ENCODE results near the gene COBLL1.

The COBLL1 gene

DNA sequence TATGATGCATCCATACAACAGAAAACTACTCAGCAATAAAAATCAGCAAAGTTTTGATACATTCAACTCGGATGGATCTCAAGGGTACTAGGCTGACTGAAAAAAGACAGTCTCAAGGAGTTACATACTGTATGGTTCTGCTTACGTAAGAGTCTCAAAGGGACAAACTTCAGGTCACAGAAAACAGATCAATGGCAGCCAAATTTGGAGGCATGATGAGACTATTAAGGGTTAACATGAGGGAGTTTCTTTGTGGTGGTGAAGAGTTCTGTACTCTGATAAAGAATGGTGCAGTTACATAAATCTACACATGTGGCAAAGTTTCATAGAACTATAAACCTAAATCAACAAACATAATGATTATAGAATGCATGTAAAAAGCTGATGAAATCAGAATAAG lies 81.4 kb downstream of the COBLL1 start:
- no peaks in the 10 kb centered on the region for H3K9me3 ChIP-seq
- H3K27ac ChIP-seq: no peak overlapping the region
- no peaks in the 10 kb centered on the region for H3K27me3 ChIP-seq
- no peaks in the 10 kb centered on the region for H4K20me1 ChIP-seq
- H3K4me3 ChIP-seq: no peak overlapping the region
- no peak overlapping the region for H3K9ac ChIP-seq
- no peaks in the 10 kb centered on the region for H3K36me3 ChIP-seq
- H3K4me2 ChIP-seq: no peak overlapping the region
- H3K4me1 ChIP-seq: no peaks in the 10 kb centered on the region
- no peak for TF ChIP-seq Cebpa-rat (IDR thresholded peaks at IDR 0.05)

DNA sequence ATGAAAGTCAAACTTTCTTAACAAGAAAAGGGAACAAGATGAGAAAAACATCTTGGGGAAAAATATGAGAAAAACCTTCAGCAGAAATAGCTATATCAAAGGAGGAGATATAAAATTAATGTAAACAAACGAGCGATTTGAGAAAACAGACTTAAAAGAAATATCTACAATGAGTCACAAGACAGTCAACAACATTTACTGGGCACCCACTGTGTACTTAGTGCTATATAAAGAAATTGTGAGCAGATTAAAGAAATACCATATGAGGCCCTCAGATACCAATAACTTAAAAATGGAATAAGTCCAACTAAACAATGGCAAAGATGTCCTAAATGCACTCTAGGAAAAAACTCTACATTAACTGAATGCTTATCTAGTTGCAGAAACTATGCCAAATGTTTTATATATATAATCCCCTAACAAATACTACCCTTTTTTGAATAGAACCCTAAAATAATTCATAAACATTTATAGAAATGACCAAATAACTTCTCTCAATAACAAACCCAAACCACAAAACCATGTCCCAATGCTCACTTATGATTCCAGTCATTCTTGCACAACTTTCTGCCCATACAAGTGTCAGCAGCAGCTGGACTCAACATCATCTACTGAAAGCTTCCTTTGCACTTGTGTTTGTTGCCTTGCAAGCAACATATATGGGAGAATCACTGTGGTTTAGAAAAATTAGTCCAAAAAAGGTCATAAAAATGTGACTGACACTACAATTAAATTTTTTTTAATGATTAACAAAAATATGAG lies 83.5 kb downstream of the COBLL1 start:
- H4K20me1 ChIP-seq: no peaks in the 10 kb centered on the region
- no peak overlapping the region for H3K27ac ChIP-seq
- H3K9ac ChIP-seq: no peak overlapping the region
- no peak for TF ChIP-seq Cebpa-rat (IDR thresholded peaks at IDR 0.05)
- no peak overlapping the region for H3K4me2 ChIP-seq
- H3K9me3 ChIP-seq: no peaks in the 10 kb centered on the region
- no peaks in the 10 kb centered on the region for H3K4me1 ChIP-seq
- H3K36me3 ChIP-seq: no peaks in the 10 kb centered on the region
- H3K4me3 ChIP-seq: no peak overlapping the region
- H3K27me3 ChIP-seq: no peaks in the 10 kb centered on the region

DNA sequence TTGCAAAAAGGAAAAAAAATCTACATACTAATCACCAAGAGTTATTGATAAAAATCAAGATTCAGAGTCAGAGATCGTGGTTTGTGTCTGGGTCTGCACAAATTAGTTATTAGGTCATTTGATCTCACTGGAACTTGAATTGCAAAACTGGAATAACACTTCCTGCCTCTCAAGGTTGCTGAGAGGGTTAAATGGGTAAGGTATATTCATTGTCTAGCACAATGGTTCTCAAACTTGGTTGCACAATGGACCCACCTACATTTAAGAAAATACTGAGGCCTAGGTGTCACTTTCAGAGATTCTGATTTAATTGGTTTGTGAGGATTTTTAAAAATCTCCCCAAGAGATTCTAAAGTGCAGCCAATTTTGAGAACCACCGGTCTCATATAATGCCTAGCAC lies 84.8 kb downstream of the COBLL1 start:
- H3K4me1 ChIP-seq: no peaks in the 10 kb centered on the region
- H4K20me1 ChIP-seq: no peaks in the 10 kb centered on the region
- no peaks in the 10 kb centered on the region for H3K27me3 ChIP-seq
- H3K9ac ChIP-seq: no peak overlapping the region
- no peak for TF ChIP-seq Cebpa-rat (IDR thresholded peaks at IDR 0.05)
- H3K27ac ChIP-seq: no peak overlapping the region
- no peak overlapping the region for H3K4me3 ChIP-seq
- no peaks in the 10 kb centered on the region for H3K9me3 ChIP-seq
- H3K4me2 ChIP-seq: no peak overlapping the region
- no peaks in the 10 kb centered on the region for H3K36me3 ChIP-seq

DNA sequence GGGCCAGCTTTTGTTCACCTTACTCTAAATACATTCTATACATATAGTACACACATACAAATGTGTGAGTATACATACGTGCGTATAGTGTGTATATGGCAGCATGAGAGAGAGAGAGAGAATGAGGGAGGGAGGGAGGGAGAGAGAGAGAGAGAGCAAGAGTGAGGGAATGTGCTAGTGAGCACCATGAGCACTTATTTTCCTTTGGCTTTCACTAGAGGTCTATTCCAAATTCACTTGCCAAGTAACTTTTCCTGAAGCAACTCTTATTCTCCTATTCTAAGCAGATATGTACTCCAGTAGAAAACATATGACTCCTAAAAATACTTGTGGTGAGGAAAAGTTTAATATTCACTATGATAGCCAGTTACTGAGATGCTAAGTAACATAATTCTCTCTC lies 85.7 kb downstream of the COBLL1 start:
- Histone ChIP-seq H4K20me1 (no peaks in the 10 kb centered on the region), H3K4me3 (no peak overlapping the region), H3K4me2 (no peak overlapping the region), H3K27ac (no peak overlapping the region), H3K36me3 (no peaks in the 10 kb centered on the region), H3K9me3 (no peaks in the 10 kb centered on the region), H3K9ac (no peak overlapping the region), H3K27me3 (no peaks in the 10 kb centered on the region), H3K4me1 (no peaks in the 10 kb centered on the region)
- no peak for TF ChIP-seq Cebpa-rat (IDR thresholded peaks at IDR 0.05)

DNA sequence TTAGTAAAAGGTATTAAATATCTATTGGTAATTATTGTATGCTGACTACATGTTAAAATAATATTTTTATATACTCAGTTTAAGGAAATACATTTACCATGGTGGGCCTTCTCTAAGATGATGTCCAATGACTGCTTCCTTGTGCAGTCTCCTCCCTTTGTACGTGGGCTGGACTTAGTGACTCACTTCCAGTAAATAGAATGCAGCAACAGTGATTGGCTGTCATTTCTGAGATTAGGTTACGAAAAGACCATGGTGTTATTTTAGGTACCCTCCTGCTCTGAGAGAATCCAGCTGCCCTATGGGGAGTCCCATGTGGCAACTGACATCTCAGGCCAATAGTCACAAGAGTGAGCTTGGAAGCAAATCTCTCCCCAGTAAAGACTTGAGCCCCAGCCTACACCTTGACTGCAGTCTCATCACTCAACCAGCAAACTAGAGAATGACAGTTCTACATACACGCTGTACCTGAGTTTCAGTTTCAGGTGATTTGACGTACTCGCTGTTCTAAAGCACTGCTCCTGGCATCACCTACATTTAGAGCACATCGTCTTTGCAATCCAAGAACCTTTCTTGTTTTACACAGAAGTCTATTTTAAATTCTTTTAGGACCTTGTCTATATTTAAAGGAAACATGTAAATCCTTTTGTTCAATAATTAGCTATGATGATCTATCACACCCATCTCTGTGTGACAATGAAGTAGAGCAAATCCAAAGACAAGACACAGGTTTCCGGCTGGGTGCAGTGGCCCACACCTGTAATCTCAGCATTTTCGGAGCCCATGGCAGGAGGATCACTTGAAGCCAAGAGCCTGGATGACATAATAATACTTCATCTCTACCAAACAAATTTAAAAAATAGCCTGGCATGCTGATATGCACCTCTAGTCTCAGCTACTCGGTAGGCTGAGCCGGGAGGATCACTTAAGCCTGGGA lies 87.2 kb downstream of the COBLL1 start:
- Histone ChIP-seq H3K4me3 (no peak overlapping the region), H3K4me2 (no peak overlapping the region), H3K4me1 (no peaks in the 10 kb centered on the region), H4K20me1 (no peaks in the 10 kb centered on the region), H3K36me3 (no peaks in the 10 kb centered on the region), H3K27me3 (no peaks in the 10 kb centered on the region), H3K27ac (no peak overlapping the region), H3K9me3 (no peaks in the 10 kb centered on the region), H3K9ac (no peak overlapping the region)
- TF ChIP-seq Cebpa-rat (IDR thresholded peaks at IDR 0.05): no peak

DNA sequence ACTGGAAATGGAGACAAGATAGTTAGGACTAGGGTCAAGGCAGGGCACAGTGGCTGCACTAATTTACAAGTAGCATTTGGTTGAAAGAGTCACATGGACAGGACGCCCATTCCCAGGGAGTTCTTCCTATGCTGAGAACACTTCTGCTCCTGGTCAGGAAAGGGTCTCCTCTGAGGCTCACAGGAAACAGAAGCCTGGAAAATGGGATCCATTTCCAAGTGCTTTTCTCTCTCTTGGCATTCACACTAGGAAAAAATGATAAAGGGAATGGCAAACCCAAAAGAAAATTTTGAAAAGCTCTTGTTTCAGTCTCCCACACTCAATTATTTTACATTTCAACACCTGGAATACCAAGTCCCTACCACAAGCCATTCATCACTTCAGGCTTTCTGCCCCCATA lies 88.7 kb downstream of the COBLL1 start:
- TF ChIP-seq Cebpa-rat (IDR thresholded peaks at IDR 0.05): no peak

DNA sequence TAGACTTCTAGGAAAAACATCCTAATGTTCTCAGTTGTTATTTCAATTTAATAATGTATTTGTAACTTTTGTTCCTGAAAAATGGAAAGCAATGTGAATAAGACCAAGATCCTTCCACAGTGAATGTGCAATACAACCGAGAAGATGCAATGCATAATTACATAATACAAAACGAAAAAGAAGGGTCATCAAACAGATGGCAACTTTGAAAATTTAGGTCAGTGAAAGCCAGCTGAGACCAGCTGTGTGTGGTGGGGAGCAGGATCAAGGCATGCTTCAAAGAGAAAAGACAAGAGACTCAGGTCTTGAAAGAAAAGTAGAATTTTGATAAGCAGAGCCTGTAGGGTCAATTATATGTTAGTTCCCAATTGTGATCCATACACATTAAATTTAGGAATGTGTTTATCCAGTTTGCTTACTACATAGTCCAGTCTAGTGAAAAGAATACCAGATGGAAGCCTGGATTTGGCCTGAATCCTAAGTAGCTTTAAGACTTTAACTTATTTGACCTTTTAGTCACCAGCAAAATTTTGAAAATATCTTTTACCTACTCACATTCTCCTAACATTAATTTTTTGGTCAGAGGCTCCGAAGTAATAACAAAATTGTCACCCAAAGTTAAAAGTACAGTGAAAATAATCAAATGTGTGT lies 93.7 kb downstream of the COBLL1 start:
- no peak overlapping the region for H3K9ac ChIP-seq
- H3K4me1 ChIP-seq: no peaks in the 10 kb centered on the region
- no peaks in the 10 kb centered on the region for H3K36me3 ChIP-seq
- H4K20me1 ChIP-seq: no peaks in the 10 kb centered on the region
- no peak overlapping the region for H3K27ac ChIP-seq
- H3K4me2 ChIP-seq: no peak overlapping the region
- no peaks in the 10 kb centered on the region for H3K27me3 ChIP-seq
- no peak for TF ChIP-seq Cebpa-rat (IDR thresholded peaks at IDR 0.05)
- H3K9me3 ChIP-seq: no peaks in the 10 kb centered on the region
- H3K4me3 ChIP-seq: no peak overlapping the region

More for the DNA sequence above, 88.7 kb downstream of the COBLL1 start:
- no peaks in the 10 kb centered on the region for H3K4me1 ChIP-seq
- H3K27me3 ChIP-seq: no peaks in the 10 kb centered on the region
- H3K36me3 ChIP-seq: no peaks in the 10 kb centered on the region
- no peak overlapping the region for H3K4me2 ChIP-seq
- no peaks in the 10 kb centered on the region for H4K20me1 ChIP-seq
- H3K9ac ChIP-seq: no peak overlapping the region
- H3K4me3 ChIP-seq: no peak overlapping the region
- H3K9me3 ChIP-seq: no peaks in the 10 kb centered on the region
- H3K27ac ChIP-seq: no peak overlapping the region

DNA sequence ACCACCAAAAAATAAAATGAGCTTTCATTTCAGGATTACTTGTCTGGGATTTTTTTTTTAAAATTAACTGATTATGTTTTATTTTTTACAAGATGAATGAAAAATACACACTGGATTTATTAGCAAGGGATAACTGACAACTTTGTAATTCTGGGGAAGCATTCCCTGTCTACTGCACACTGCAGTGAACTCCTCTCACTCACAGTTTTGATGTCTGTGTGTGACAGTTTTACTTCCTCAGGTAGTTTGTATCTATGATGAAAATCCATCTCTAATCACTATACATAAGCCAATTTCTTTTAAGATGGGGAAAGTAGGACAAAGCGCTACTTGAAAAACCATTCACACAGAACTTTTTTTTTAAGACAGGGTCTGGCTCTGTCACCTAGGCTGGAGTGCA lies 94.5 kb downstream of the COBLL1 start:
- H3K27me3 ChIP-seq: no peaks in the 10 kb centered on the region
- H3K4me1 ChIP-seq: no peaks in the 10 kb centered on the region
- no peaks in the 10 kb centered on the region for H4K20me1 ChIP-seq
- no peak overlapping the region for H3K27ac ChIP-seq
- H3K9ac ChIP-seq: no peak overlapping the region
- no peak overlapping the region for H3K4me2 ChIP-seq
- H3K36me3 ChIP-seq: no peaks in the 10 kb centered on the region
- H3K4me3 ChIP-seq: no peak overlapping the region
- no peaks in the 10 kb centered on the region for H3K9me3 ChIP-seq
- no peak for TF ChIP-seq Cebpa-rat (IDR thresholded peaks at IDR 0.05)

DNA sequence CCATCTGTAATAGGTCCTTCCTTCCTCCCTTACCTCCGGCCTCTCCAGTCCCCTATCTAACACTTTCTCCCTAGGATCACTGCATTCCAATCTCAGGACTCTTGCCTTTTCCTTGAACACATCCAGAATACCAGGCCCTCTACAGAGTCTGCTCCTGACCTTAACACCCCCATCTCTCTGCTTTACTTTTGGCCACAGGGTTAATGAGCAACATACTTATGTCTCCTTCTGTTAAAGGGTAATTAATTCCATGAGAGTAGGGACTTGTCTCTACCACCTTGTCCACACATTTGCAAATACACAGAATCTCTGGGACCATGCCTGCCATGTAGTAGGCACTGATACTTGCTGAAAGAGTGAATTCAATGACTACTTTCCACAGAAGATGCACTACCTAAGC lies 94.9 kb downstream of the COBLL1 start:
- Histone ChIP-seq H4K20me1 (no peaks in the 10 kb centered on the region), H3K27ac (no peak overlapping the region), H3K9ac (no peak overlapping the region), H3K4me1 (no peaks in the 10 kb centered on the region), H3K27me3 (no peaks in the 10 kb centered on the region), H3K4me2 (no peak overlapping the region), H3K4me3 (no peak overlapping the region), H3K9me3 (no peaks in the 10 kb centered on the region), H3K36me3 (no peaks in the 10 kb centered on the region)
- no peak for TF ChIP-seq Cebpa-rat (IDR thresholded peaks at IDR 0.05)
